Lower lobe of right lung (tissue), 2 donors: ENCODE data around the gene NTRK2. TPM values are rescaled to one million over a fixed set of nuclear protein-coding genes. Genes with fewer than 3 reads are reported as not detected.

Experiments used
- ATAC-seq, 2 donors: fragments of 200-7000 bp; cut with Tn5 transposase; one replicate each; pipeline ENCODE4 v1.9.1; 2020 to 2022; ENCODE audit warnings: mild to moderate bottlenecking in 2 of 2, moderate library complexity in 2 of 2
- DNase-seq: peaks from one replicate; pipeline ENCODE4 v3.0.0-alpha.2; 2020
- H3K27ac ChIP-seq: fragments of 200-600 bp; one replicate; pipeline ENCODE4 v1.8.0; 2022
- H3K27me3 ChIP-seq: fragments of 200-600 bp; one replicate; pipeline ENCODE4 v1.8.0; 2022; ENCODE audit warnings: low read depth
- H3K36me3 ChIP-seq: fragments of 200-600 bp; one replicate; pipeline ENCODE4 v1.8.0; 2022; ENCODE audit warnings: mild to moderate bottlenecking
- H3K4me1 ChIP-seq: fragments of 200-600 bp; one replicate; pipeline ENCODE4 v1.8.0; 2022
- H3K4me3 ChIP-seq: fragments of 200-600 bp; one replicate; pipeline ENCODE4 v1.8.0; 2022; ENCODE audit warnings: mild to moderate bottlenecking
- H3K9me3 ChIP-seq: fragments of 200-600 bp; one replicate; pipeline ENCODE4 v1.8.0; 2022
- CTCF ChIP-seq: fragments of 200-600 bp; IDR thresholded peaks from one replicate; pipeline ENCODE4 v1.8.0; 2022; ENCODE audit warnings: antibody characterized with exemption, mild to moderate bottlenecking
- intact Hi-C: fragments of 100-400 bp; cut with DNase I; formaldehyde crosslinking; loops from one replicate; pipeline ENCODE4 v1.11.0; 2022
- total RNA-seq: library from RNA; stranded (reverse); fragmentation: NEBNext Ultra II Directional; extraction: Animal tissue kit (Norgen Biotek cat#: 25700); gene quantifications from one replicate; pipeline ENCODE4 v1.2.1, GENCODE V29; 2021
- donor health status: DM: no; HTN: yes; CAD: no; lungs with severe emphysema.

NTRK2 gene
- total RNA-seq, 1 donor from 2014 or later = 7.7 TPM

- Histone ChIP-seq H3K27ac (no peak overlapping the region), H3K4me3 (no peak overlapping the region), H3K9me3 (no peaks in the 10 kb centered on the region), H3K36me3 (no peaks in the 10 kb centered on the region), H3K4me1 (peaks cover 4% of the 10 kb centered on the region), H3K27me3 (no peaks in the 10 kb centered on the region)
- intact Hi-C loops = no loop called here
- ATAC-seq = no peak
- DNase-seq = no peak
- no peak for TF ChIP-seq CTCF
These were observed 177.4 kb downstream of the NTRK2 start for GRCh38 chr9:84846906-84847305.

GRCh38 chr9:84849049-84849448, 179.5 kb downstream of the NTRK2 start:
- H3K4me1 ChIP-seq = peaks cover 16% of the 10 kb centered on the region
- no peaks in the 10 kb centered on the region for H3K27me3 ChIP-seq
- H3K9me3 ChIP-seq = no peaks in the 10 kb centered on the region
- DNase-seq (no peak), ATAC-seq (no peak)
- intact Hi-C loops = no loop called here
- H3K27ac ChIP-seq = no peak overlapping the region
- TF ChIP-seq CTCF = no peak
- H3K36me3 ChIP-seq = no peaks in the 10 kb centered on the region
- no peak overlapping the region for H3K4me3 ChIP-seq

- H3K9me3 ChIP-seq = no peaks in the 10 kb centered on the region
- TF ChIP-seq CTCF = no peak
These were observed 181.4 kb downstream of the NTRK2 start for GRCh38 chr9:84850830-84851392.

GRCh38 chr9:84851935-84852585, 182.5 kb downstream of the NTRK2 start:
- Histone ChIP-seq H3K9me3 (no peaks in the 10 kb centered on the region), H3K36me3 (no peaks in the 10 kb centered on the region), H3K27ac (no peak overlapping the region), H3K27me3 (no peaks in the 10 kb centered on the region), H3K4me3 (no peak overlapping the region), H3K4me1 (peaks cover 16% of the 10 kb centered on the region)
- ATAC-seq = peak in 1 of 2 donors; percentile 73
- DNase-seq = no peak
- intact Hi-C loops = no loop called here
- no peak for TF ChIP-seq CTCF

More at GRCh38 chr9:84850830-84851392, 181.4 kb downstream of the NTRK2 start:
- Histone ChIP-seq H3K36me3 (no peaks in the 10 kb centered on the region), H3K27ac (no peak overlapping the region), H3K4me1 (peaks cover 16% of the 10 kb centered on the region), H3K27me3 (no peaks in the 10 kb centered on the region), H3K4me3 (no peak overlapping the region)
- ATAC-seq (no peak), DNase-seq (no peak)
- intact Hi-C loops = no loop called here

- H3K36me3 ChIP-seq = no peaks in the 10 kb centered on the region
- H3K4me1 ChIP-seq = peaks cover 16% of the 10 kb centered on the region
- H3K9me3 ChIP-seq = no peaks in the 10 kb centered on the region
- no peak overlapping the region for H3K27ac ChIP-seq
- no peak for DNase-seq
- no peak for TF ChIP-seq CTCF
- ATAC-seq = no peak
- intact Hi-C loops = no loop called here
- H3K4me3 ChIP-seq = no peak overlapping the region
- no peaks in the 10 kb centered on the region for H3K27me3 ChIP-seq
These were observed 183.2 kb downstream of the NTRK2 start for GRCh38 chr9:84852617-84853301.
